Measurements from ENCODE around the gene LSP1. TPM values are rescaled to one million over a fixed set of nuclear protein-coding genes. Genes with fewer than 3 reads are reported as not detected.
A peak's percentile ranks its signal among the peaks of the same experiment; 100 is the strongest.

Gene LSP1
- total and polyA plus RNA-seq, 2 of the 13 experiments (the other 11 are each of a cell fraction or from before 2014, with no cell fraction given), result 0.59 to 1.00 TPM

GRCh38 chr11:1827095-1827813 lies 25.6 kb upstream of the LSP1 start (continued):
- TF ChIP-seq ZBTB4 (CRISPR knock-in tag; IDR thresholded peaks at IDR 0.05; ENCODE audit: borderline replicate concordance) (peak; percentile 77; the same call in 1 of the 2 replicates), ESRRA (CRISPR knock-in tag; IDR thresholded peaks at IDR 0.05; ENCODE audit: low read depth) (0 out of 2 replicates have a peak, but pooled peaks have one; percentile 26), GTF2F1 (IDR thresholded peaks at IDR 0.05; ENCODE audit: low read length) (no peak), ZBTB46 (CRISPR knock-in tag; IDR thresholded peaks at IDR 0.05; ENCODE audit: borderline replicate concordance) (peak; percentile 67; the same call in 1 of the 2 replicates), ZNF264 (CRISPR knock-in tag; IDR thresholded peaks at IDR 0.05) (no peak), ZFY (CRISPR knock-in tag; IDR thresholded peaks at IDR 0.05) (peak; percentile 16; the same call in 1 of the 2 replicates), ZMYM3 (CRISPR knock-in tag; IDR thresholded peaks at IDR 0.05) (peak; percentile 17; the same call in 1 of the 2 replicates), MLX (CRISPR knock-in tag; IDR thresholded peaks at IDR 0.05) (no peak), HNF1A (IDR thresholded peaks at IDR 0.05; ENCODE audit: low read depth) (no peak), HNF1A (CRISPR knock-in tag; IDR thresholded peaks at IDR 0.05; ENCODE audit: borderline replicate concordance) (peak; percentile 65; the same call in 1 of the 2 replicates)

Data from HepG2 (cell line).